HG03135 (cell line): ENCODE results near the gene FIBP.
"Not testable (repeated sequence)": the region's sequence is repeated elsewhere in the genome, so short reads cannot be mapped to it uniquely, and the experiment has no call there.

Source experiments
- ATAC-seq: cut with Tn5 transposase; IDR thresholded peaks from one replicate; pipeline ENCODE4 v1.9.1; 2021; ENCODE audit warnings: mild to moderate bottlenecking, moderate library complexity; ENCODE audit not compliant: unreplicated experiment

The FIBP gene

GRCh38 chr11:65849366-65849765, 38.9 kb downstream of the FIBP start:
- ATAC-seq: no peak

GRCh38 chr11:65848693-65849092, 39.6 kb downstream of the FIBP start:
- ATAC-seq: not testable (repeated sequence)

GRCh38 chr11:65847746-65848145, 40.5 kb downstream of the FIBP start:
- no peak for ATAC-seq

GRCh38 chr11:65844231-65844872, 43.9 kb downstream of the FIBP start:
- ATAC-seq: no peak

GRCh38 chr11:65843811-65844210, 44.5 kb downstream of the FIBP start:
- no peak for ATAC-seq

GRCh38 chr11:65842144-65842543, 46.1 kb downstream of the FIBP start:
- ATAC-seq: no peak

- ATAC-seq: no peak
Measured at GRCh38 chr11:65834202-65834601, 54.1 kb downstream of the FIBP start.
